ENCODE results near the gene FRMD5.
A peak's percentile ranks its signal among the peaks of the same experiment; 100 is the strongest.
"Not testable (repeated sequence)": the region's sequence is repeated elsewhere in the genome, so short reads cannot be mapped to it uniquely, and the experiment has no call there.

FRMD5 gene

DNA sequence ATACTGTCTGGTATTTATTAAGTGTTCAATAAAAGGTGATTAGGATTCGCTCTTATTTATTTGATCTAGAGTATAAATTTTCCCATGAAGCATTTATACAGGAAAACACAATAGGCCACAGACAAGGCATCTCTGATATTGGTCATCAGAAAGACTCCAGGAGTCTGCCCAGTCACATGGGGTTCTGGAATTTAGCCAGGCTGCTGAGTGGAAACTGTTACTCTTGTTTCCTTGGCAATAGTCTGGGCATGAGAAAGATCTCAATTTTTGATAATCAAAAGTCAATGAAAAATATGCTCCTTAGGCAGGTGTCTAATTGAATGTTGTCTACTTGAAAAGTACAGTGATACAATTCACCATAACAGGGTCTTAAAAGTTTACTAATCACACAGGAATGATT, 161.2 kb downstream of the FRMD5 start:
- DNase-seq (ENCODE audit: low spot score), result no peak

DNA sequence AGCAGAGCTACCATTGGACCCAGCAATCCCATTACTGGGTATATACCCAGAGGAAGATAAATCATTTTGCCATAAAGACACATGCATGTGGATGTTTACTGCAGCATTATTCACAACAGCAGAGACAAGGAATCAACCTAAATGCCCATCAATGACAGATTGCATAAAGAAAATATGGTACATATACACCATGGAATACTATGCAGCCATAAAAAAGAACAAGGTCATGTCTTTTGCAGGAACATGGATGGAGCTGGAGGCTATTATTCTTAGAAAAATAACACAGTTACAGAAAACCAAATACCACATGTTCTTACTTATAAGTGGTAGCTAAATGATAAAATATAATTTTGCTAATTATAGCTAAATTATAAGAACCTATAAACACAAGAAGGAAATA, 162.3 kb downstream of the FRMD5 start:
- DNase-seq (ENCODE audit: low spot score), result not testable (repeated sequence)

DNA sequence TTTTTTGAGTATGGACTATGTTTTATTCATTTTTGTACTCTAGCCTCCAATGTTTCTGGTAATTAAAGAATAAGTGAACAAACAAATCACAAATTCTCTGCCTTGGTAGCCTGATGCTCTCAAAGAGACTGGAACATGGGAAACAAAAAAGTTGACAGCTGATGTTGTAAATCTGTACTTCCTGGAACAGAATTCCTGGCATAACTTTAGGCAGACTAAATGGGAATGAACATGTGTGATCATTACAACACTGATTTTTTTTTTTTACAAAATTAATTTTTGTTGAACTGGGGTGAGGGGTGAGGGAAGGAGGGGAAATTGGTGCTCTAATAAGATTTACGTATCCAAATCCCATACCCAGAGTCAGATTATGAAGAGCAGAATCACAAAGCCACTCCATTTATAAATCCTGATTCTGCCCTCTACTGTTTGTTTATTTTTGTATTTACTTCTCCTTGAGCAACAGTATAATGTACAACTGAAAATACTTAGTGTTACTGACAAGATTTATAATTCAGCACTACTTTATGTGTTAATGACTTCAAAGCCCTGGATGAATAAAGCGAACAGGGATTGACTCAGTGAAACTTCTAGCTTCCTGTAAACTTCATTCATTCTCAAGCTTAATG, 165.0 kb downstream of the FRMD5 start:
- DNase-seq (ENCODE audit: low spot score), result no peak

DNA sequence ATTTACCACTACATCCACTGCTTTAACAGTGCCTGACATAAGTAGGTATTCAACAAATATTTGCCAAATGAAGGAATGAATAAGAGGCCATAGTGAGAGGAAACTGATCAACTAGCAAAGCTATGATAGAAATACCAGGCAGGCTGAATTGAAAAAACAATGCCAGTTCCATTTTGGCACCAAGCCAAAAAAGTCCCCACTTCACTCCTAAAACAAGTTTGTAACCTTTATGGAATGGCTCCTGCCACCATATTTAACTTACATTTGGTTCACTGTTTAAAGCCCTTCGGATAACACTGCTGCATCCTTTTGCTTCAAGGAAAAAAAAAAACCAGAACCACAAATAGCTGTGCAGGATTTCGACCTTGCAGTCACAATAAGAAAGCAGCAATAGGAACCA, 166.1 kb downstream of the FRMD5 start:
- no peak for DNase-seq (ENCODE audit: low spot score)

DNA sequence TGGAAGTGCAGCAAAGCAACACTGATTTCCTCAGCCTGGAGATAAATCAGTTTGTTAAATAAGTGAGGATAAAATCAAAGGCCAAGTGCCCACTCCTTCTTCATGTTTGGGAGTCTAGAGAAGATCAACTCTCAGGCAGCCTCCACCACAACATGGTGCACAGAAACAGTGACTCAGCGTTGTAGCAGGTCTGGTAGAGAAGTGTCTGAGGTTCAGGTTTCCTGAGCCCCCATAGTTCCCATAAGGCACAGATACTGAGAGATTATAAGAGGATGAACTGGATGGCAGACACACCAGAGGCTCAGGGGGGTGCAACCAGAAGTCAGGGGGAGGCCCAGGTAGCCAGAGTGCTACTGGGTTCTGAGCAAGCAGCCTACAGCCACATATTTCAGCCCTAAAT, 166.7 kb downstream of the FRMD5 start:
- no peak for DNase-seq (ENCODE audit: low spot score)

DNA sequence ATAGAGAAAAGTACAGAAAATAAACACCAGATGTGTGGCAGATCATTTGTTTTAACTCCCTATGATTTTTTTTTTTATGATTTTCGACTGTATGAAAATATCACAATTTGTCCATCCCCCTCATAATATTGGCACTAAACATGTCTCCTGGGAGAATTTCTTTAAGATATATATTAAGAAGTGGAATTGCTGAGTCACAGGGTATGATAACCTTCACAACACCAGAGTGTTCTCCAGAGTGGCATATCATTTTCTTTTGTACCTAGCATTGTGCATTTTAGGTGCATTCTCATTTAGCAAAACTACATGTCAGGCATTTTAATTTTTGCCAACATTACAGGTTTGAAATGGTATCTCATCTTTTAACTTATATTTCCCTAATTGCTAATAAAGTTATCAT, 170.9 kb downstream of the FRMD5 start:
- DNase-seq (ENCODE audit: low spot score), result no peak

DNA sequence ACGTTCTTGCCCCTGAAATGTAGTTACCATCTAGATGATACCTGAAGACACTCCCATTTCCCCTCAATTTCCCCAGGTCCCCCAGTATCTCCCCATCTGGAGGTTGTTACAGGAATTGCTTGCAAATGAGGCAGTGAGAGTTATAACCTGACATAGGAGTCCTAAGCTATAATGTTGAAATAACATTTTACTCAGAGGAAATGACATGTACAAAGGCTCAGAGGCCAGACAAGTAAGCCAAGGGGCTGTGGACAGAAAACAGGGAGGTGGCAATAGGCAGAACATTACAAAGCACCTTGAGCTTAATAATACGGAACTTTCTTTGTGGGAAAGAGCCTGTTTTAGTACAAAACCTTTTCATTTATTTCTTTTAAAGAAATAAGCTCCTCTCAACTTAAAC, 171.9 kb downstream of the FRMD5 start:
- no peak for DNase-seq (ENCODE audit: low spot score)

DNA sequence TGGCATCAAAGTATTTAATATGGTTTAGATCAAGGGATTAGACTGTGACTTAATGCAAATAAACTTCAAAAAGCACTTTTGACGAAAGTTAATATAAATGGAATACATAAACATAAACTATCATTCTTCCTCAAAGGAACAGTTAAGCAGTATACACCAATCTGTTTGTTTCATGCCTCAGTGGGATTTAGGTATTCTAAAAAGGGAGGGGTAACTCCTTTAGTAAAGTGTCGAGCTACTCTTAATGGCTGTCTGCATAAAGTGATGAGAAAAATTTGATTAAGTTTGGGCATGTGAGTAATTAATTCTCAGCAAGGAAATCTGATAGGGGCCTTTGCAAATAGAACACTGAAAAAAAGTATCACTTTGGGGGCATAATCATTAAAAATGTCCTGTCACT, 176.9 kb downstream of the FRMD5 start:
- no peak for DNase-seq (ENCODE audit: low spot score)

DNA sequence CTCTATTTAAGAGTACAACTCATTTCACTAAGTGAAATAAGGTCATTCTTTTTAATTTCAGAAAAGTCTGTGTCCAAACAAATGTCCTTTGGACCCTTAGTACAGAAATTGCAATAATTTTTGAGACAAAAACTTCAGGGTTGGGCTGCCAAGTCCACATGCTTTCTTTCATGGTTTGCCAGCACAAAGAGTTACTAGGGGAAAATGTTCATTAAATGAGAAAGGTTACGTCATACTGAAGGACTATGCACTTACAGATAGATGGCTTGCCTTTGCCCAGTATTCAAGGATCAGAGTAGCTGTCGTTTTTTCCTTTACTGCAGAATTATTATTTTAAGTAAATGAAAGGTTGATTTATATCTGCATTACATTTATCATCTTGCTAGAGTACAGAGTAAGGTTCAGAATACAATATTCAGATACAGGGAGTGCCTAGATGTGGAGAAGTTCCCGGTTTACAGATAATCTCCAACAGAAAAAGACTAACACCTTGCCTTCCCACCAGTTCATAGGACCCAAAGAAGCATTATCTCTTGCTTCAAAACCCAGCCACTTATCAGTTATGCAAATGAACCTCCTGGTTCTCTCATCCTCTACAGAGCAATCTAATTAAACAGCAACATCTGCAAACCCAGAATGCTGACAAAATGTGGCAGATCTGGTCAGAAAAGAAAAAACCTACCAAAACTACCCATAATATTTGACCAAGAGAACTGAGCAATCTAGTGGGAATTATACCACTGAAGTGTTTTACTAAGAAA, 179.3 kb downstream of the FRMD5 start:
- no peak for DNase-seq (ENCODE audit: low spot score)

DNA sequence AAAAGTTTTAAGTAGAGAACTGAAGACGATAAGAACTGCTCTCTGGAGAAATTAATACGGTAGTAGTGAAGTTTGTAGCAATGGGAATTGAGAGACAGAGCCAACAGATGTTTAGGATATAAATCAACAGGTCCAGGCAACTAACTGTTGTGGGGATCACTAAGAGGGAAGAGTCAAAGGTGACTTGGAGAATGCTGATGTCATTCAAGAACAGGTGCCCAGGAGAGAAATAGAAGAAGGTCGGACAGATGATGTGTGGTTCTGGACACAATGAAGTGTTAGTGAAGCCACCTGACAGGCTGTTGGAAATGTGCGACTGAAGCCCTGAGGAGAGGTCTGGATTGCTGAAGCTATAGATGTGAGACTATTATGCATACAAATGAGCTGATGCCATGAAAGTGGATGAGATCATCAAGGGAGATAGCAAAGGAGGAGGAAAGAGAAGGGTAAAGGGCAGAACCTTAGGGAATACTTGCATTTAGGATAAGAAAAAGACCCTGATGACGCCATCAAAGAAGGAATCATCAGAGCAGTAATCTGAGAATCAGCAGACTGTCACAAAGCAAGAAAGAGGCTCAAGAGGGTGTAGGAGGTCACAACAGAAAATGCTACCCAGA, 183.7 kb downstream of the FRMD5 start:
- no peak for DNase-seq (ENCODE audit: low spot score)

DNA sequence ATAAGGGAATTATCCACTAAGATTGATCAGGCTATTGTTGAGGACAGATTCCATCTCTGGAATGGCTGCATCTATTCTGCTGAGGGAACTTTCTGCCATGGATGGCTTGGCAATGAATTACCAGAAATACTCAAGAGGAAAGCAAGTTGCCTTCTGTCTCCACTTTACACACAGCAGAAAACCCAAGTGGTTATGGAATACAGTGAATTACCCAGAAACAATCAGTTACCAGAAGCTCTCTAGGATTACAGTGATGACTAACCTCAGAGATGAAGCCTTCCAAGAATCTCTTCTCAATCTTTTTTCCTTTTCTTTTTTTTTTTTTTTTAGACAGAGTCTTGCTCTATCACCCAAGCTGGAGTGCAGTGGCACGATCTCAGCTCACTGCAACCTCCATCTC, 185.0 kb downstream of the FRMD5 start:
- DNase-seq (ENCODE audit: low spot score), result no peak

DNA sequence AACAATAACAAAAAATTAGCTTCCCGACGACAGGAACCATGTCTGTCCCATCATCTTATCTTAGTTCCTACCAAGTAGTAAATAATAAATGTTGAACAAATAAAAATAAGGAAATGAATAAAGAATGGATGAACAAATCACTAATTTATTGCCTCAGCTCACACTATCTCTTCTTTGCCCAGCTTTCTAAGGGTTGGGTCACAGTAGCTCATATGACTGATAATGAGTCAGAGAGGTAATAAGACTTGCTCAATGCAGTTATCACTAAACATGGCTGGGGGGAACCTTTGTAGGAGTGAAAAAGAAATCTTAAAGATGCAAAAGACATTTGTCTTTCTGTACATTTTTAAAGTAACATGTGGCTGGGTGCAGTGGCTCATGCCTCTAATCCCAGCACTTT, 186.0 kb downstream of the FRMD5 start:
- no peak for DNase-seq (ENCODE audit: low spot score)

DNA sequence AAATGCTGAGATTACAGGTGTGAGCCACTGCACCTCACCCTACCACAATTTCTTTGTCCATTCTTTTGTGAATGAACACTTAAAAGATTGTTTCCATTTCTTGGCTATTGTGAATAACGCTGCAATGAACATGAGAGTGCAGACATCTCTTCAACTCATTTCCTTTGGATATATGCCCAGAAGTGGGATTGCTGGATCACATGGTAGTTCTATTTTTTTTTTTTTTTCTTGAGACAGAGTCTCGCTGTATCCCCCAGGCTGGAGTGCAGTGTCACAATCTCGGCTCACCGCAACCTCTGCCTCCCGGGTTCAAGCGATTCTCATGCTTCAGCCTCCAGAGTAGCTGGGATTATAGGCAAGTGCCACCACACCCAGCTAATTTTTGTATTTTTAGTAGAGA, 194.8 kb downstream of the FRMD5 start:
- DNase-seq (ENCODE audit: low spot score), result not testable (repeated sequence)

DNA sequence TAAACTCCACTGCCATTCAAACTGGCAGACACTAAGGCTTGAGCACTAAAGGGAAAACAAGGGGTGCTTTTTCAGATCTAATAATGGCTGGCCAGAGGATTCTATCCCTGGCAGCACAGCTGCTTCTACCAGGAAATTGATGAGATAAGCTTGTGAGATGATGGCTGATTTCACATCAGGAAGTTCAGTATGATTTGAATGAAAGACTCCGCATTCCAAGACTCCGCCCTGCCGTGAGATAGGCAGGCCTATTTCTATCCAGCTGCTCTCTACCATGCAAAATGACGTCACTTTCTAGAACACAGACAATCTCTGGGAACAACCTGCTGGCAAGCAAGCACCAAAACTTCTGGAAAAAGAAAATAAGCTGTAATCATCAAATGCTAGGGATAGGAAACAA, 196.5 kb downstream of the FRMD5 start:
- peak; percentile 21 for DNase-seq (ENCODE audit: low spot score)

DNA sequence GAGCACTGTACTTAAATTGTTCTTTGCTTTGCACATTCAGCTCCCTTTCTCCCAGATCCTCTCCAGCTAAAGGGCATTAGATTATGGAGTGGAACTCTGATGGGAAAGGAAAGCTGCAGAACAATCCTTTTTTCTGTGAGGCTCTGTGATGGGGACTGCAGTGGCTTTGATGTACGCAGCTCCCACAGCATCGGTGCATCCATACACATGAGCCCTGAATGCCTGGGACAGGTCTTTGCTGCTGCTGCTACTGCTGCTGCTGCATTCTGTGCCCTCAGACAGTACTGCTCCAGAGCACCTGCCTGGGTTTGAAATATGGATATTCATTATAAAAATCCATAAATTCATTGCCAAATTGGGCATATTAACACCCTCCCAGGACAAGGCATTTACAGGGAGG, 203.9 kb downstream of the FRMD5 start:
- DNase-seq (ENCODE audit: low spot score), result peak; percentile 18

DNA sequence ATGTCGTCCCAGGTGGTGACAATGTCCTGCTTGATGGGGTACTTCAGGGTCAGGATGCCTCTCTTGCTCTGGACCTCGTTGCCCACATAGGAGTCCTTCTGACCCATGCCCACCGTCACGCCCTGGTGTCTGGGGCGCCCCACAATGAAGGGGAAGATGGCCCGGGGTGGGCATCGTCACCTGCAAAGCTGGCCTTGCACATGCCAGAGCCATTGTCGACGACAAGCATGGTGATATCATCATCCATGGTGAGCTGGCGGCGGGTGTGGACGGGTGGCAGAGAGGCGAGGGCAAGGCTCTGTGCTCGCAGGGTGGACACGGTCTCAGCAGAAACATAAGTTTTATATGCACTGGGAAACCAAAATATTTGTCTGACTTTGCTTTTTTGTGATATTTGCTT, 205.1 kb downstream of the FRMD5 start:
- no peak for DNase-seq (ENCODE audit: low spot score)

DNA sequence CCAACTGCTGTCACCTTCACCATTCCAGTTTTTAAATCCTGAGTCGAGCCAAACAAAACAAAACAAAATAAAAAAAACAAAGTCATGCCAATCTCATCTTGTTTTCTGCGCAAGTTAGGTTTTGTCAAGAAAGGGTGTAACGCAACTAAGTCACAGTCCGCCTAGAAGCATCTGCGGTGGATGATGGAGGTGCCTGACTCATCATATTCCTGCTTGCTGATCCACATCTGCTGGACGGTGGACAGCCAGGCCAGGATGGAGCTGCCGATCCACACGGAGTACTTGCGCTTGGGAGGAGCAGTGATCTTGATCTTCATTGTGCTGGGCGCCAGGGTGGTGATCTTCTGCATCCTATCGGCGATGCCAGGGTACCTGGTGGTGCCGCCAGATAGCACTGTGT, 206.2 kb downstream of the FRMD5 start:
- no peak for DNase-seq (ENCODE audit: low spot score)

DNA sequence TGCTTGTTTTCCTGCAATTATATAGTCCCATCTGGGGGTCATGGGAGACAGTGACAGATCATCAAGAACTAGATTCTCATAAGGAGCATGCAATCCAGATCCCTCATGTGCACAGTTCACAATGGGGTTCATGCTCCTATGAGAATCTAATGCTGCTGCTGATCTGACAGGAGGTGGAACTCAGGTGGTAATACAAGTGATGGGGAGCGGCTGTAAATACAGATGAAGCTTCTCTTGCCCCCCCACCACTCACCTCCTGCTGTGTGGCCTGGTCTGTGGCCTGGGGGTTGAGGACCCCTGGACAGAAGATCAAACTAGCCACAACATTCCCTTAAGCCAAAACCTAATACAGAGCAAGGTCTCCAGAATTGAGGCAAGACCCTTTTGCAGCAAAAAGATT, 207.1 kb downstream of the FRMD5 start:
- no peak for DNase-seq (ENCODE audit: low spot score)

DNA sequence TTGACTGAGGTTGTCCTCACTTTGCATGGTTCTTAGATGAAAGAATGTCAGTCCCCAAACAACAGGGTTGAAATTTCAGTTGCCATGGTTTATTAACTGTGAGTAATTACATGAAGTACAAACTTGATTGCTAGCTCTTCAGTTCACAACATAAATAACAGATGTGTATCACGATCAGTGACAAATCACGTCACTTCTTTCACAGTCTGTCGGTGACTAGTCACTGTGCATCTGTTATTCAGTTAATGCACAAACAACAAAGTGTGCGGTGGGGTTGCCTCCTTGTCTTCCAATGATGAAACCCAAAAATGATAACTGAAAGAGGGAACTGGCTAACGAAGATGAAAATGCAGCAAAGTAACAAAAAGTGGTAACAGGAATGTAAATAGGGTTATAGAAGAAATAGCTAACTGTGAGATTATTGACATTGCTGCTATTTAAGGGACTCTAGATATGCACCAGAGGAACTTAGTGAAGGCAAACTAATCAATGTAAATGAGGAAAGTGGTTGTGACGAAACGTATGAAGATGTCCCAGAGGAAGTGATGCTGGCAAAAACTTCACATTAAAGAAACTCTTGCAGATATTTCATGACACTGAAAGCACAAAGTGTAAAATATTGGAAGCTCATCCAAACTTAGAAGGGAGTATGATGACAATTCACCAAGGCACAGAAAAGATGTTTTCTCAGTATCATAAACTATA, 208.9 kb downstream of the FRMD5 start:
- no peak for DNase-seq (ENCODE audit: low spot score)

DNA sequence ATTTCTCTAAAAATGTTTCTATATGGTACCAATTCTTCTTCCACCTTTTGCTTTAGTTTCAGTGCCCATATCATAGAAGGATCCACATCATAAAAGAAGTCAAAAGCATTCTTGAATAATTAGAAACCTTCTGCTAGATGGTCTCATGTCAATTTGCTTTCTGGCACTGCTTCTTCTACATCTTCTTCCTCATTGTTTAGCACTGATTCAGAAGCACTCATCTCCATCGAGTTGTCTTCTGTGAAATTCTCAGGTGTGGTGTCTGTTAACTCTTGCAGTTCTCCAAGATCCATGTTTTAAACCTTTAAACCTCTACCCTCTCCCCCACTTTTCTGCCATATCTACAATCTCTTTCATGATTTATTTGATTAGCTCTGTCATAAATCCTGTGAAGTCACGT, 213.5 kb downstream of the FRMD5 start:
- no peak for DNase-seq (ENCODE audit: low spot score)

DNA sequence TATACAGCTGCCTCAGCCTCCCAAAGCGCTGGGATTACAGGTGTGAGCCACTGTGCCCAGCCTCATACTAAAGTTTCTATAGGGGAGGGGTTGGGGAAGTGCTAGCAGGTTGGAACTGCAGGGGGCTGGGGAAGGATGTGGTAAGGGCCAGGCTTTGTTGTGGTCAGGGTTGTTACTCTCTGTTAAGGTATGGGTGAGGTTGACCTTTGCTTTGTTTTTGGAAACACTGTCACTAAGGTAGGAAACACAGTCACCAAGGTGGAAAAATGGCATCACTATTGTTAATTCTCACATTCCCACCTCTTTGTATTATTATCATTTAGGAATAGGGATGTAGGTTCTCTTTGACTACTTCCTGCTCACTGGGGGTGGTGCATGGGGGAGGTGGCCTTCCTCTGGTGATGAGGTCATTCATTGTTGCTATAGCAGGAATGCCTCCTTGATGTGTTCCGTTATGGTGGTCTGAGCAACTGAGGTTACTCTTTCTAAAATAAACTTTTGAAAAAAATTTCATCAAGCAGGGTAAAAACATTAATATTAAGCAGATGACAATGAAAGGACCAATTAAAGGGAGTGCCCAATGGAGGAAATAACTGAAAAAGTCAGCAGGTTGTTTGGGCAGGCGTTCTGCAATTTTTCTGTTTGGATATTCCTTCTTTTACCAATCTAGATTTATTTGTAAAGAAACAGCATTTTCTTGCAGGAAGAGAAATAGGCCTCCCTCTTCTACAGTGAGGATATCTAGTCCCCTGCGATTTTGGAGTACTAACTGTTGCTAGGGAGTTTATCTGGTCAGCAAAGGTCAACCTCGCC, 217.8 kb downstream of the FRMD5 start:
- no peak for DNase-seq (ENCODE audit: low spot score)

DNA sequence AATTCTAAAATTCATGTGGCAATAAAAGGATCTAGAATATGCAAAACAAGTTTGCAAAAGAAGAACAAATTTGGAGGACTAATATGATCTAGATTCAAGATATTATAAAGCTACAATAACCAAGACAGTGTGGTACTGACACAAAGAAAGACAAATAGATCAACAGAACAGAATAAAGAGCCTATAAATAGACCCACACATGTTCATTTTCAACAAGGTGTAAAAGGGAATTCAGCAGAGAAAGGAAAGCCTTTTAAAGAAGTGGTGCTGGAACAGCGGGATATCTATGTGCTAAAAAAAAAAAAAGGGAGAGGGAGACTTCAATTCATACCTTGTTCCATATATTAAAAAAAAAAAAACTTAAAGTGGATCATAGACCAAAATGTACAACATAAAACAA, 219.3 kb downstream of the FRMD5 start:
- no peak for DNase-seq (ENCODE audit: low spot score)
